GM18870 (cell line): ENCODE data around the gene TEF.
"Not testable (repeated sequence)": the region's sequence is repeated elsewhere in the genome, so short reads cannot be mapped to it uniquely, and the experiment has no call there.

Experiments used
- ATAC-seq: cut with Tn5 transposase; IDR thresholded peaks from one replicate; pipeline ENCODE4 v1.9.1; 2021; ENCODE audit warnings: moderate library complexity; ENCODE audit not compliant: unreplicated experiment

The TEF gene

GRCh38 chr22:41380993-41381328 lies 781 bp upstream of the TEF start:
- peak; percentile 24 for ATAC-seq

GRCh38 chr22:41382098-41382578 lies 396 bp downstream of the TEF start:
- peak; percentile 13 for ATAC-seq

GRCh38 chr22:41382610-41383009 lies 868 bp downstream of the TEF start:
- no peak for ATAC-seq

GRCh38 chr22:41383085-41383484 lies 1.3 kb downstream of the TEF start:
- no peak for ATAC-seq

GRCh38 chr22:41384128-41384527 lies 2.4 kb downstream of the TEF start:
- ATAC-seq: no peak

- ATAC-seq: no peak
These were observed 5.6 kb downstream of the TEF start for GRCh38 chr22:41387341-41387740.

- no peak for ATAC-seq
These were observed 12.2 kb downstream of the TEF start for GRCh38 chr22:41394012-41394356.

GRCh38 chr22:41395531-41396240 lies 13.9 kb downstream of the TEF start:
- no peak for ATAC-seq

GRCh38 chr22:41397143-41397811 lies 15.5 kb downstream of the TEF start:
- no peak for ATAC-seq

- ATAC-seq: no peak
These were observed 17.2 kb downstream of the TEF start for GRCh38 chr22:41398921-41399320.

GRCh38 chr22:41401781-41402648 lies 20.3 kb downstream of the TEF start:
- no peak for ATAC-seq

- not testable (repeated sequence) for ATAC-seq
These were observed 21.1 kb downstream of the TEF start for GRCh38 chr22:41402851-41403250.

GRCh38 chr22:41403532-41404318 lies 22.0 kb downstream of the TEF start:
- no peak for ATAC-seq

- no peak for ATAC-seq
These were observed 23.8 kb downstream of the TEF start for GRCh38 chr22:41405588-41405987.

- ATAC-seq: no peak
These were observed 24.7 kb downstream of the TEF start for GRCh38 chr22:41406410-41406809.

- no peak for ATAC-seq
These were observed 25.7 kb downstream of the TEF start for GRCh38 chr22:41407433-41407832.

GRCh38 chr22:41408665-41409064 lies 26.9 kb downstream of the TEF start:
- ATAC-seq: no peak

GRCh38 chr22:41410311-41410751 lies 28.6 kb downstream of the TEF start:
- ATAC-seq: no peak

- ATAC-seq: no peak
These were observed 29.5 kb downstream of the TEF start for GRCh38 chr22:41411021-41411851.

GRCh38 chr22:41415554-41415953 lies 33.8 kb downstream of the TEF start:
- ATAC-seq: no peak
